Measurements from ENCODE around the gene OR14A16.

Gene OR14A16

GRCh38 chr1:247769603-247770002 is 54.3 kb downstream of the OR14A16 start:
- Histone ChIP-seq H3K9me3 (ENCODE audit: control insufficient read depth, insufficient read depth, low read depth, low read length) (peaks cover 2% of the 10 kb centered on the region; the same call in 1 of the 2 replicates), H3K36me3 (ENCODE audit: control insufficient read depth, insufficient read depth, low read length) (no peaks in the 10 kb centered on the region), H3K4me1 (ENCODE audit: control insufficient read depth, insufficient read depth, low read length) (no peaks in the 10 kb centered on the region), H3K9ac (ENCODE audit: low read length) (no peak overlapping the region), H3K27me3 (ENCODE audit: control insufficient read depth, insufficient read depth, low read length) (no peaks in the 10 kb centered on the region), H3K4me3 (ENCODE audit: low read depth, low read length) (no peak overlapping the region), H3K27ac (ENCODE audit: low read depth, low read length) (no peak overlapping the region)
